Hypothalamus (tissue), 51 donors: ENCODE measurements around the gene MCC.

ENCODE experiments used
- DNase-seq, 51 donors: peaks; one replicate each; lab custom pipeline; 2025; lab: John Stamatoyannopoulos, UW

Gene MCC

GRCh38 chr5:113278976-113279375, 209.3 kb downstream of the MCC start:
- DNase-seq = no peak

GRCh38 chr5:113276493-113276892, 211.8 kb downstream of the MCC start:
- no peak for DNase-seq

- no peak for DNase-seq
These were observed 212.3 kb downstream of the MCC start for GRCh38 chr5:113276001-113276400.

GRCh38 chr5:113274836-113275414, 213.3 kb downstream of the MCC start:
- DNase-seq = peak in 26 of 51 donors; percentile 6 to 61 (median 25)

- no peak for DNase-seq
These were observed 214.3 kb downstream of the MCC start for GRCh38 chr5:113273948-113274347.

GRCh38 chr5:113271745-113272454, 216.4 kb downstream of the MCC start:
- DNase-seq = no peak

- no peak for DNase-seq
These were observed 217.2 kb downstream of the MCC start for GRCh38 chr5:113271015-113271414.

- DNase-seq = no peak
These were observed 218.2 kb downstream of the MCC start for GRCh38 chr5:113270086-113270485.

- DNase-seq = no peak
These were observed 218.9 kb downstream of the MCC start for GRCh38 chr5:113269023-113269997.

GRCh38 chr5:113268232-113268631, 220.0 kb downstream of the MCC start:
- DNase-seq = no peak

- DNase-seq = no peak
These were observed 220.8 kb downstream of the MCC start for GRCh38 chr5:113267361-113267900.

- no peak for DNase-seq
These were observed 221.4 kb downstream of the MCC start for GRCh38 chr5:113266913-113267227.

GRCh38 chr5:113266227-113266912, 221.9 kb downstream of the MCC start:
- DNase-seq = no peak

GRCh38 chr5:113265190-113265589, 223.1 kb downstream of the MCC start:
- DNase-seq = no peak

GRCh38 chr5:113264046-113264445, 224.2 kb downstream of the MCC start:
- DNase-seq = no peak

GRCh38 chr5:113263545-113263944, 224.7 kb downstream of the MCC start:
- DNase-seq = no peak

- no peak for DNase-seq
These were observed 225.6 kb downstream of the MCC start for GRCh38 chr5:113262674-113263073.

- no peak for DNase-seq
These were observed 229.2 kb downstream of the MCC start for GRCh38 chr5:113259034-113259433.

- no peak for DNase-seq
These were observed 230.7 kb downstream of the MCC start for GRCh38 chr5:113257545-113257944.

- no peak for DNase-seq
These were observed 231.4 kb downstream of the MCC start for GRCh38 chr5:113256671-113257452.
